ENCODE data around the gene FAM89B. TPM values are rescaled to one million over a fixed set of nuclear protein-coding genes. Genes with fewer than 3 reads are reported as not detected.

FAM89B gene
- total and polyA plus RNA-seq, 2 of the 8 experiments (the other 6 are each of a cell fraction or from before 2014, with no cell fraction given), result 15.8 to 32.4 TPM

- TF ChIP-seq PHF8 (conservative IDR thresholded peaks at IDR 0.05; ENCODE audit: low read depth, low read length) (peak; percentile 63; the same call in 1 of the 2 replicates), TCF12 (IDR thresholded peaks at IDR 0.05; ENCODE audit: low read depth, low read length) (no peak), CHD7 (IDR thresholded peaks at IDR 0.05; ENCODE audit: insufficient replicate concordance, low read length) (no peak), BCL11A (IDR thresholded peaks at IDR 0.05; ENCODE audit: low read depth in 2 of 2, low read length in 2 of 2) (no peak), JUND (IDR thresholded peaks at IDR 0.05; ENCODE audit: low read length) (no peak), ATF2 (IDR thresholded peaks at IDR 0.05; ENCODE audit: low read length) (no peak; the same call in 1 of the 2 replicates), RNF2 (IDR thresholded peaks at IDR 0.05; ENCODE audit: borderline replicate concordance, low read depth, low read length, missing control alignments, poor library complexity, severe bottlenecking) (no peak), NRF1 (IDR thresholded peaks at IDR 0.05; ENCODE audit: low read depth, low read length) (peak; percentile 91)
Measured at GRCh38 chr11:65615229-65615949, 43.1 kb downstream of the FAM89B start, which contains the start of gene PCNX3 (continued).

All from H1 (cell line).